CD4-positive, alpha-beta T cell treated with Interferon alpha-2 for 1 hour (primary cell): ENCODE data around the gene TMEM214.

Source experiments
- DNase-seq, 2 donors: peaks; one replicate each; pipeline ENCODE4 v3.0.0-alpha.2; 2020 to 2022

The TMEM214 gene

GRCh38 chr2:27086090-27086723 is 53.4 kb downstream of the TMEM214 start:
- DNase-seq = peak; percentile 97 to 98

GRCh38 chr2:27086724-27087593 is 54.2 kb downstream of the TMEM214 start, which contains the start of gene KHK:
KHK (plus strand) TSS chr2:27086772; CDS start chr2:27087260, 488 bp downstream.
- no peak for DNase-seq

GRCh38 chr2:27087823-27088410 is 55.2 kb downstream of the TMEM214 start:
- DNase-seq = no peak

- no peak for DNase-seq
These were observed 55.9 kb downstream of the TMEM214 start for GRCh38 chr2:27088634-27089033.

- DNase-seq = no peak
These were observed 56.6 kb downstream of the TMEM214 start for GRCh38 chr2:27089111-27089954.
